SK-N-SH treated with all-trans-retinoic acid at 6 μM for 48 hours (cell line): ENCODE data around the gene CABLES1.

Experiments used
- BACH2 ChIP-seq: fragments of 250-450 bp; sonication (Bioruptor Pico); IDR thresholded peaks from 2 replicates; pipeline ENCODE4 v1.9.0; 2021; ENCODE audit warnings: mild to moderate bottlenecking, borderline replicate concordance
- CSDC2 ChIP-seq: fragments of 250-450 bp; sonication (Bioruptor Pico); IDR thresholded peaks from 2 replicates; pipeline ENCODE4 v1.5.0; 2020; ENCODE audit warnings: mild to moderate bottlenecking, moderate library complexity
- GLIS3 ChIP-seq: fragments of 250-450 bp; sonication (Bioruptor Pico); IDR thresholded peaks from 2 replicates; pipeline ENCODE4 v1.5.0; 2020; ENCODE audit warnings: mild to moderate bottlenecking, moderate library complexity
- POU6F1 ChIP-seq: fragments of 250-450 bp; sonication (Bioruptor Pico); IDR thresholded peaks from 2 replicates; pipeline ENCODE4 v1.8.0; 2021; ENCODE audit warnings: low read depth, mild to moderate bottlenecking, moderate library complexity, borderline replicate concordance
- PPARA ChIP-seq: fragments of 250-450 bp; sonication (Bioruptor Pico); IDR thresholded peaks from 2 replicates; pipeline ENCODE4 v1.5.0; 2020; ENCODE audit warnings: mild to moderate bottlenecking, borderline replicate concordance
- RARB ChIP-seq: fragments of 250-450 bp; sonication (Bioruptor Pico); IDR thresholded peaks from 2 replicates; pipeline ENCODE4 v1.8.0; 2021; ENCODE audit warnings: mild to moderate bottlenecking, moderate library complexity
- TOX ChIP-seq: fragments of 250-450 bp; sonication (Bioruptor Pico); IDR thresholded peaks from 2 replicates; pipeline ENCODE4 v1.8.0; 2021; ENCODE audit warnings: mild to moderate bottlenecking, moderate library complexity, borderline replicate concordance
- TSHZ2 ChIP-seq: fragments of 250-450 bp; sonication (Bioruptor Pico); IDR thresholded peaks from 2 replicates; pipeline ENCODE4 v1.5.0; 2020; ENCODE audit warnings: mild to moderate bottlenecking, moderate library complexity
- ZFP3 ChIP-seq: fragments of 250-450 bp; sonication (Bioruptor Pico); IDR thresholded peaks from 2 replicates; pipeline ENCODE4 v1.5.0; 2020; ENCODE audit warnings: mild to moderate bottlenecking, moderate library complexity
- ZFP30 ChIP-seq: fragments of 450-650 bp; formaldehyde crosslinking; IDR thresholded peaks from 2 replicates; pipeline ENCODE4 v1.5.0; 2022; ENCODE audit warnings: mild to moderate bottlenecking, moderate library complexity
- ZNF8 ChIP-seq: fragments of 450-650 bp; formaldehyde crosslinking; IDR thresholded peaks from 2 replicates; pipeline ENCODE4 v1.5.0; 2020; ENCODE audit warnings: mild to moderate bottlenecking, moderate library complexity
- TF ChIP-seq, protein P1 (sequence below): fragments of 250-450 bp; sonication (Bioruptor Pico); IDR thresholded peaks from 2 replicates; pipeline ENCODE4 v1.5.1; 2021; ENCODE audit warnings: mild to moderate bottlenecking, moderate library complexity

GRCh38 chr18:23269928-23270327, 134.6 kb downstream of the CABLES1 start:
- no peak for TF ChIP-seq TOX (CRISPR knock-in tag)
- no peak for TF ChIP-seq ZFP3 (CRISPR knock-in tag)
- no peak for TF ChIP-seq TSHZ2
- no peak for TF ChIP-seq POU6F1 (CRISPR knock-in tag)
- TF ChIP-seq, protein P1, sequence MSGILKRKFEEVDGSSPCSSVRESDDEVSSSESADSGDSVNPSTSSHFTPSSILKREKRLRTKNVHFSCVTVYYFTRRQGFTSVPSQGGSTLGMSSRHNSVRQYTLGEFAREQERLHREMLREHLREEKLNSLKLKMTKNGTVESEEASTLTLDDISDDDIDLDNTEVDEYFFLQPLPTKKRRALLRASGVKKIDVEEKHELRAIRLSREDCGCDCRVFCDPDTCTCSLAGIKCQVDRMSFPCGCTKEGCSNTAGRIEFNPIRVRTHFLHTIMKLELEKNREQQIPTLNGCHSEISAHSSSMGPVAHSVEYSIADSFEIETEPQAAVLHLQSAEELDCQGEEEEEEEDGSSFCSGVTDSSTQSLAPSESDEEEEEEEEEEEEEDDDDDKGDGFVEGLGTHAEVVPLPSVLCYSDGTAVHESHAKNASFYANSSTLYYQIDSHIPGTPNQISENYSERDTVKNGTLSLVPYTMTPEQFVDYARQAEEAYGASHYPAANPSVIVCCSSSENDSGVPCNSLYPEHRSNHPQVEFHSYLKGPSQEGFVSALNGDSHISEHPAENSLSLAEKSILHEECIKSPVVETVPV (CRISPR knock-in tag), result no peak
- no peak for TF ChIP-seq ZFP30 (CRISPR knock-in tag)
- no peak for TF ChIP-seq RARB (CRISPR knock-in tag)
- TF ChIP-seq ZNF8, result no peak
- TF ChIP-seq PPARA (CRISPR knock-in tag), result no peak
- no peak for TF ChIP-seq GLIS3
- no peak for TF ChIP-seq CSDC2 (CRISPR knock-in tag)
- no peak for TF ChIP-seq BACH2 (CRISPR knock-in tag)
